GM19240 (cell line): ENCODE results near the gene CALM1.

Experiments used
- DNase-seq: peaks from one replicate; pipeline ENCODE4 v3.0.0; 2011; ENCODE audit warnings: low spot score; ENCODE audit not compliant: insufficient read length

The CALM1 gene

DNA sequence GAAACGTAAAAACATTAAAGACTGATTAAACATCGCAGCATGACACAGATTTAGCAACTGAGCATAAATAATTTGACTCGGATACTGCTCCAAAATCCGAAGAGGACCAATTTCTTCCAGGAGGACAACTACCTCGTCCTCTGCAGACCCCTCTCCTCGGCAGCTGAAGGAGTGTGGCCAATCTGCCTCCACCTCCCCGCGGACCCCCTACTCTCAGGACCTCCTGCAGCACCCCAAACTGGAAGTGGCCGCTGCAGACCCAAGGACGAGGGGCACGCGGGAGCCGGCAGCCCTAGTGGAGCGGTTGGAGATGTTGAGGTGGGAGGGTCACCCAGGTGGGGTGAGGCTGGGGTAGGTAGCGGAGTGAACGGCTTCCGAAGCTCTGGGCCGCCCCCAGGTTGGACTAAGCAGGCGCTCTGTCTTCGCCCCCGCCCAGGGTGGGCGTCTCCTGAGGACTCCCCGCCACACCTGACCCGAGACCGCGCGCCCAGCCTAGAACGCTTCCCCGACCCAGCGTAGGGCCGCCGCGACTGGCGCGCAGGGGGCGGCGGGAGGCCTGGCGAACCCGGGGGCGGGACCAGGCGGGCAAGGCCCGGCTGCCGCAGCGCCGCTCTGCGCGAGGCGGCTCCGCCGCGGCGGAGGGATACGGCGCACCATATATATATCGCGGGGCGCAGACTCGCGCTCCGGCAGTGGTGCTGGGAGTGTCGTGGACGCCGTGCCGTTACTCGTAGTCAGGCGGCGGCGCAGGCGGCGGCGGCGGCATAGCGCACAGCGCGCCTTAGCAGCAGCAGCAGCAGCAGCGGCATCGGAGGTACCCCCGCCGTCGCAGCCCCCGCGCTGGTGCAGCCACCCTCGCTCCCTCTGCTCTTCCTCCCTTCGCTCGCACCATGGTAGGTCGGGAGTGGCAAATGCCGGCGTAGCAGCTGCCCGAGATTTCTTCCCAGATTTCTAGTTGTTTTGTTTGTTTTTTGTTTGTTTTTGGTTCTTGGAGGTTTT lies at the start of gene CALM1:
Gene CALM1 (plus strand): TSS at position 689 of the 999 bp plus-strand sequence. CDS start 202 bp downstream, at position 891.
- DNase-seq = peak; percentile 58

DNA sequence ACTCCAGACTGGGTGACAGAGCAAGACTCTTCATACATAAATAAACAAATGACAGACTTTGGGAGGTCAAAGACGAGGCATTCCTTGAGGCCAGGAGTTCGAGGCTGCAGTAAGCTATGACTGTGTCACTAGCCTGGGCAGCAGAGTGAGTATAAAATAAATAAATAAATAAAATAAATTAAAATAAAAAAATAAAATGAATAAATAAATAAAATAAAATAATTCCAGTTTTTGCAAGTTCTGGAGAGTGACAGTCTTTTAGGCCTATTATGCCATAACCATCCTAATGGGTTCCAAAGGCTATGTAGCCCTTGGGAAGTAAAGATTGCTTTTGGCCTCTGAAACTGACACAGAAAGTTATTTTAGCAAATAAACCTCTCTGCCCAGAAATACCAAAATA lies 48.6 kb upstream of the CALM1 start:
- DNase-seq = no peak

DNA sequence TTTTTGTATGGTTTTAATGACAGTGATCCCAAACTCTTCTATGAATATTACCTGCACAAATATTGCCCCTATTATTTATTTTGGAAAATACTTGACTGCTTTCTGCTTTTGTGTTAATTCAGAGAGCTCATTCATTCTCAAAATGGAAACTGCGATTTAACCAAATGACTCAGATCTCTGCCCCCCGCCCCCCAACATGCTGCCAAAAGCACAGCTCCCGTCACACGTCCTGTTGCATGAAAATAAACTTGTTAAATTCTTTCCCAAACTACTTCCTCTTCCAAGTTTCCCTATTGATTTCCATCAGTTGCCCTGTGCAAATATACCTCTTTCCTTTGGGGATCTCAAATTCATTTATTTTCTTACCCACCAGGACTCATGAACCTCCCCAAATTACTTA lies 47.1 kb upstream of the CALM1 start:
- DNase-seq = no peak

DNA sequence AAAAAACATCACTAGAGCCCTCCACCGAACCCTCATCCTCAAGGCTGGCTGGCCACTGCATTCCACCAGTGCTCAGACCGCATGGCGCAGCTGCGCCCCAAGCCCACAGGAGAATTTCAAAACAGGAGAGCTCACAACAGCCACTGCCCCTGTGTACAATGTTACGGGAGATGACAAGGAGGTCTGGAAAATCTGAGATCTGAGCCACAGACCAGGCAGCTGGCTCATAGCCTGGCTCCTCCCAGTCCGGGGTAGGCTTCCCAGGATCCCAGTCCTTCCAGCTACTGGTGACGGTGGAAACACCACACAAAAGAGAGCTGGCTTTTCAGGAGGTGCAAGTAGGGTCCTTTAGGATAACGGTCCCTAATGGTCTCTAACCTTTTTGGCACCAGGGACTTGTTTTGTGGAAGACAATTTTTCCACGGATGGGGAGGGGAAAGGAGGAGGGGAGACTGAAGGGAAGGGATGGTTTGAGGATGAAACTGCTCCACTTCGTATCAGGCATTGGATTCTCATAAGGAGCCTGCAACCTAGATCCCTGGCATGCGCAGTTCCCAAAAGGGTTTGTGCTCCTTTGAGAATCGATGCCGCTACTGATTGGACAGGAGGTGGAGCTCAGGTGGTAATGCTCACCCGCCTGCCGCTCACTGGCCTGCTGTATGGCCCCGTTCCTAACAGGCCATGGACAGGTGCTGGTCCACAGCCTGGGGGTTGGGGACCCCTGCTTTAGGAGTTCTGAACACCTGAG lies 42.1 kb upstream of the CALM1 start:
- DNase-seq = no peak

DNA sequence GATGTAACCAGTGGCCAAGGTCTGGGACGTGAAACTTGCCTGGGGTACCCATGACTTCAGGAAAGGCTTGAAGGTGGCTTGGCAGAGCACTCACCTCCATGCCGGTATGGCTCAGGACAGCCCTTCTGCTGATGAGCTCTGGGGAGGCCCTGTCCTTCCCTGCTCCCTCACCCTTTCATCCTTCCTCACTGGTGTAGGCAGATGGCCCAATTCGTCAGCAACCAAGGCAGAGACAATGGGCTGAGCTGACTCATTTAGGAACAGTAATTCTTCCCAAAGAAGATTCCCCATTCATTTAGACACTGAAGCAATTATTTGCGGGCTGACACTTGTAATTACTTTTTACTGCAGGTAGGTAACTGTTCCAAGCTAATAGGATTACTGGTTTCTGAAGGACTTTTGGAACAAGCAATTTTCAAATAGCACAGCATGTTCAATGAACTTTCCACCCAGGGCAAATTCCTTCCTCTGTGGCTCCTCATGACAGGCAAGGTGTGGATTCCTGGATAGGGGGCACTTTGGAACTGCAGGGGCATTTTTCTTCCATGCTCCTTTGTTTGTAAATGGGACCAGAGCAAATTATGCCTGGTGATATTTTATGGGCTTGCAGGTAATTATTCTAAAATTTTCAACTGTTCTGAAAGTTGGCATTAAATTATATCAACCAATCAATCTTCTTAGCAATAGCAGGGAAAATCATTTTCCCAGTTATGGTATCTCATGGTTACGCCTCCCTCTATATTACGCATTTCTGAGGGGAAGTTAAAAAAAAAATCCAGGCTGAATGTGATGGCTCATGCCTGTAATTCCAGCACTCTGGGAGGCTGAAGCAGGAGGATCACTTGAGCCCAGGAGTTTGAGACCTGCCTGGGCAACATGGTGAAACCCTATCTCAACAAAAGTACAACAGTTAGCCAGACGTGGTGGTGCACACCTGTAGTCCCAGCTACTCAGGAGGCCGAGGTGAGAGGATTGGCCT lies 41.0 kb upstream of the CALM1 start:
- no peak for DNase-seq

DNA sequence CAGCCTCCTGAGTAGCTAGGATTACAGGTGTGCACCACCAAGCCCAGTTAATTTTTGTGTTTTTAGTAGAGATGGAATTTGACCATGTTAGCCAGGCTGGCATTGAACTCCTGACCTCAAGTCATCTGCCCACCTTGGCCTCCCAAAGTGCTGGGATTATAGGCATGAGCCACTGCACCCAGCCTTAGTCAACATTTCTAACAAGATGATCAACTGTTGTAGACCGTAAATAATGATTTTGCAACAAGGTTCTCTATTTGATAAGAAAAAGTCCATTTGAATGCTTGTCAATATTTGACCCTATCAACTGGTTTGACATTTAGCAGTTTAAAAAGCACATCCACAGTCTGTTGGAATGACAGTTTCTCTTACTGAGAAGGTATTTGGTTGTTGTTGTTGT lies 39.9 kb upstream of the CALM1 start:
- no peak for DNase-seq

DNA sequence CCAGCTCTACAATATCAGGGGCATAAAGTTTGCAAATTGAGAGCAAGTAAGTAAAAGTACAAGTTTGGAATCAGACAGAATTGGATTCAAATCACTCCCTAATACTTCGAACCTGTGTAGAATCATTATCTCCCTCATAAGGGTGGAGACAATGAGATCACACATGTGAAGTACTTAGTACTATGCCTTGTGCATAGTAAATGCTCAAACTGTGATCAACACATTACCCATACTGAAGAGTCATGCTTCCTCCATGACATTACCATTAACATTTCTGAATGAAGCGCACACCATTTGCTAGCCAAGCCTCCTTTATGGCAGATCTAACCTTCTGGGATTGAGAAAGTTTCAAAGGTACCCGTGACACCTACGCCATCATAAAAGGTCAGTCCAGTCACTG lies 38.5 kb upstream of the CALM1 start:
- DNase-seq = no peak

DNA sequence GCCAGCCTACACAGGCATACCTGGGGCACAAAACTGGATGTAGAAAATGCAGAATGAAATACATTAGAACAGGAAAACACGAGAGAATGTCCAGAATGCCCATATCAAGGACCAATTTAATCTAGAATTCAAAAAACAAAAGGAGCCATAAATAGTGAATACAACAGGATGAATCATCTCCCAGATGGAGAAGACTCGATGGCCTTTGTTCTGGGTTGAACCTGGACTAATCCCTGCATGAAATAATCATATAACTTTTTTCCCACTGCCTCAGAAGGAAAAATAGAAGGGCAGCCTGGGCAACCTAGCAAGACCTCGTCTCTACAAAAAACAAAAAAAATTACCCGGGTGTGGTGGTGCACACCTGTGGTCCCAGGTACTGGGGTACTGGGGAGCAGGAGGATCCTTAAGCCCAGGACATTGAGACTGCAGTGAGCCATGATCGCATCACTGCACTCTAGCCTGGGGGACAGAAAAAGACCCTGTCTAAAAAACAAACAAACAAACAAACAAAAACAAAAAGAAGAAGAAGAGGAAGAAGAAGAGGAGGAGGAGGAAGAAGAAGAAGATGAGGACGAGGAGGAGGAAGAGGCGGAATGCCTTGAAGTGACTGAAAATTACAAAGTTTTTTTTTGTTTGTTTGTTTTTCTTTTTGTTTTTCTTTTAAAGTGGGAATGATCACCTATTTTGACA lies 34.8 kb upstream of the CALM1 start:
- DNase-seq = no peak

DNA sequence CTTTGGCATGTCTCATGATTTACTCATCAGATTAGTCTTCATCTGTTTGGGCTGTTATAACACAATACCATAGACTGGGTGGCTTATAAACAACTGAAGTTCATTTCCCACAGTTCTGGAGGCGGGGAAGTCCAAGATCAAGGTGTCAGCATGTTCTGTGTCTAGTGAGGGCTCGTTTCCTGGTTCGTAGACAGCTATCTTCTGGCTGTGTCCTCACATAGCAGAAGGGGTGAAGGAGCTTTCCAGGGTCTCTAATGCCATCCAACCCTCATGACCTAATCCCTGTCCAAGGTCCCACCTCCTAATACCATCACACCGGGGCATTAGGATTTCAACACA lies 34.3 kb upstream of the CALM1 start:
- DNase-seq = no peak

DNA sequence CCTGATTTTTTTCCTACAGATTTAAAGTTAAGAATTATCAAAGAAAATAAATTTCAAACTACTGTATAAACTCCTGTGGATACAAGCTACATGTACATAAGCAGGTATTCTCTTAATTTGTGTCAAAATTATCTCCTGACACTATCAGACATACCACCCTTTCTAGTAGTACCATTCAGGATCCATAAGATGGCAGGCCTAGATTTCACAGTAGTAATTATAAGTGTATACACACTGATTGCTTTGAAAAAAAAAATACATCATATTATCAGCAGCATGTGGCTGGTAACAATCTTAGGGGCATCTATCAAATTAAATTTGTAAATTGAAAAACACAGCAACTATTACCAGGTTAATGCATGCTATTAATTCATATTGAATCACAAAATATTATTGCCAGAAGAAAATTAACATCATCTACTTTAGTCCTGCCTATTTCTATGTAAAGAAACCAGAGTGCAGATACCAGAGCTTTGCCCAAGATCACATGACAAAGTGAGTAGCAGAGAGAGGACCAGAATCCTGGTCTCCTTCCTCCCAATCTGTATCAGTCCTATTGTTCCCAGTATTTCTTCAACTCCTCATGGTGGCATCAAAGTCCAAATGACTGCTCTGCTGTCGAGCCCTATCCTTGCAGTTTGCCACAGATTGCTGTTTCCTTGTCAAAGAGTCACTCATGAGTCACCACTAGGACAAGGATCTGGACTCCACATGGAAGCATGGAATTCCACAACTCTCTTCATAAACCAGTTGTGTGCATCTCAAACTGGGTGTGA lies 27.7 kb upstream of the CALM1 start:
- no peak for DNase-seq

DNA sequence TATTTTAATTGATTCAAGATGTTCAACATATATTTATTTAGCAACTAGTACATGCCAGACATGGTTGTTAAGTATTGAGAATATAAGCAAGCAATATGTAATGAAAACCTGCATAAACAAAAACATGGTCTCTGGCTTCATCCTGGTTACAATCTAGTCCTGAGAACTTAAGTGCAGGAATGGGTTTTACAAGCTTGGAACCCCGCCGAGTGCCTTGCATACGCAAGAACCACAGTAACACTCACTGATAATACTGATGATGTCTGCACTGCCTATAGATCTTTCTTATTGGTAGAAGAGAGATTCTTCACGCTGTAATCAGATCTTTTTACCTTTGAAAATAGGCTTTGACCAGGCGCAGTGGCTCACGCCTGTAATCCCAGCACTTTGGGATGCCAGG lies 22.9 kb upstream of the CALM1 start:
- DNase-seq = no peak

DNA sequence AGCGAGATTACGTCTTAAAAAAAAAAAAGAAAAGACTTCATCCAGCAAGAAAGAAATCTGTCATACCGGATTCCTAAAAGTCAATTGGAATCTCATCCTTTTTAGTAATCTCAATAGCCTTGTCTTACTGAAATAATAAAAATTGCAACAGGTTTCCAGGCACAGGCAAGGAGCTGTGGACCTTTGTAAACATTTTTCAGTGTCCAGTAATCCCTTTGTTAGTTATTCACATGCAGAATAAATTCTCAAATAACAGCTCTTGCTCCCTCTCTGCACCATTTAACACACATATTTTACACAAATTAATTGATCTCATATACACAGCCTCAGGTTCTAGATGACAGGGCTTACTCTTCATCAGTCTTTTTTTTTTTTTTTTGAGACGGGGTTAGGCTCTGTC lies 22.0 kb upstream of the CALM1 start:
- DNase-seq = no peak

DNA sequence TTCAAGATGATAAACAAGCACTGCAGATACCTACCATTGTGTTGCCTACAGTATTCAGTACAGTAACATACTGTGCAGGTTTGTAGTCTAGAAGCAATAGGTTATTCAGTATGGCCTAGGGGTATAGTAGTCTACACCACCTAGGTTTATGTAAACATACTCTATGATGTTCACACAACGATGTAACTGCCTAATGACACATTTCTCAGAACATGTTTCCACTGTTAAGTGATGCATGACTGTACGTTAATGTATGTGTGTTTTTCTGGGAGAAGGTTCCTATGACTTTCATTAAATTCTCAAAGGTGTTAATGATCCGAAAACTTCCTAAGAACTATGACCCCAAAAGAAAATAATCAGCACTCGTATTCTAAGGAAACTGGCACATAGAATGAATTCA lies 20.9 kb upstream of the CALM1 start:
- DNase-seq = no peak

DNA sequence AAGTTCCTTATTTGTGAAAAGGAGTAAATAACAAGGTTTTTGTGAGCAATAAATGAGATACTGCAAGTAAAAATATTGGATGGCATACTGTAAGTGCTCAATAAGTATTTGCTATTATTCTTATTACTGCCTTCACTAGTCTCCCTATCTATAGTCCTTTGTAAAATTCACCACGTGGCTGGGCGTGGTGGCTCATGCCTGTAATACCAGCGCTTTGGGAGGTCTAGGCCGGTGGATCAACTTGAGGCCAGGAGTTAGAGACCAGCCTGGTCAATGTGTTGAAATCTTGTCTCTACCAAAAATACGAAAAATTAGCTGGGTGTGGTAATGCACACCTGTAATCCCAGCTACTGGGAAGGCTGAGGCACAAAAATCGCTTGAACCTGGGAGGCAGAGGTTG lies 18.6 kb upstream of the CALM1 start:
- DNase-seq = no peak

DNA sequence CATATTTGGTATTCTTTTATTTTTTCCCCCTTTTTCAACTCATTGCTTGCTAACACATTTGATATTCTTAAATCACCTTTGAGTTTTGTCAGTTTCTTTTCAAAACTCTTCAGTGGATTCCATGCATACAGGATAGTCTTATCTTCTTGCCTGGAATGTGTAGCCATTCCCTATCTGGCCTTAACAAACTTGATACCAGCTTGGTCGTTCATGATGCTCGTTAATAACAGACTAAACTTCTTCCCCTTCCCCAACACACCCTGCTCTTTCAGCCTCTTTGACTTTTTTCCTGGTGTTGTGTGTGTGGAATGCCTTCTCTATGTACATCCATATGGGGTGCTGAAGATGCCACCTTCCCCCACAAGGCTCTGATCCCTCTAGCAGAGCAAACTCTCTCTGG lies 17.7 kb upstream of the CALM1 start:
- DNase-seq = no peak

DNA sequence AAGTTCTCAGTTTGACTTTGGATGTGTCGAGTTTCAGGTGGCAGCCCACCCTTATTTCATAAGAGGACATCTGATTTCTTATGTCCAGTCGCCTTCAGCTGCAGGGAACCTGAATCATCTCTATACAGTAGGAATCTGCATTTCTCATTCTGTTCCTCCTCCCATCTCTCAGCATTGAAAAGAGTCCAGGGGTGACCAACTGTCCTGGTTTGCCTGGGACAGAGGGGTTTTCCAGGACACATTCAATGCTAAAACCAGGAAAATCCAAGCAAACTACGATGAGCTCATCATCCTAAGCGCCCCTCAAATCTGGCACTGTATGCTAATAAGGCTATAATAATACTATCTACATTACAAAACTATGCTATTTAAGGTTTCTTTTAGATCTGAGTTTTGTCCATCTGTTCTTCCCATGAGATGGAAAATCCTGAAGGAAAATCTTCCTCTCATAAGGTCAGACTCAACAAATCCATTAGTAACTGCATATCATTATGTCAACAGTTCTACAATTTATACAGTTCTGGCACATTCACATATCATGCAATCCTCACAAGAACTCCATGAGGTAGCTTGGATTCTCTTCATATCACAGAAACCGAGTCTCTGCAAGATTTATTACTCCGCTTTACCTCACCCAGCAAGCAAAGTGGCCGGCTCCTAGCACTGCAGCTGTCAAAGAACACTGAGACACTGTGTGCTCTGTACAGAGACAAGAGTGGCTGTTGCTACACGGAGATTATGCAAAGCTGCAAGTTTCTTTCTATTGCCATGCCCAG lies 15.6 kb upstream of the CALM1 start:
- no peak for DNase-seq

DNA sequence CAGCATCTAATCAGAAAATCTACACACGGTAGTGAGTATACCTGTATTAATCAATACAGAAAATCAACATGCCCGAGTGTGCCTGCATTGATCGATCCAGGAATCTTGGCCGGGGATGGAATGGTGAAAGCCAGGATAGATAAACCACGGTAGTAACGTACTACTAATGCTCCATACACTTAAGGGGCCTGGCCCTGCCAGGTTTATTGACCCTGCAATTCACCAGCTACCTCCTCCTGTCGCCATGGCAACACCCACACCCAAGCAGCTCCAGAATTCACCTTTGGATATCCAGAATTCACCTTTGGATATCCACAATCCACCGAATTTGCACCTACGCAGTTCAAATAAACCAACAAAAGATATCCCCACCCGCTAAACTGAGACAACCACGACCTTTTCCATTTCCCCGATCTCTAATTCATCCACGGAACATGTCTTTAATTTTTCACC lies 14.8 kb upstream of the CALM1 start:
- DNase-seq = no peak

DNA sequence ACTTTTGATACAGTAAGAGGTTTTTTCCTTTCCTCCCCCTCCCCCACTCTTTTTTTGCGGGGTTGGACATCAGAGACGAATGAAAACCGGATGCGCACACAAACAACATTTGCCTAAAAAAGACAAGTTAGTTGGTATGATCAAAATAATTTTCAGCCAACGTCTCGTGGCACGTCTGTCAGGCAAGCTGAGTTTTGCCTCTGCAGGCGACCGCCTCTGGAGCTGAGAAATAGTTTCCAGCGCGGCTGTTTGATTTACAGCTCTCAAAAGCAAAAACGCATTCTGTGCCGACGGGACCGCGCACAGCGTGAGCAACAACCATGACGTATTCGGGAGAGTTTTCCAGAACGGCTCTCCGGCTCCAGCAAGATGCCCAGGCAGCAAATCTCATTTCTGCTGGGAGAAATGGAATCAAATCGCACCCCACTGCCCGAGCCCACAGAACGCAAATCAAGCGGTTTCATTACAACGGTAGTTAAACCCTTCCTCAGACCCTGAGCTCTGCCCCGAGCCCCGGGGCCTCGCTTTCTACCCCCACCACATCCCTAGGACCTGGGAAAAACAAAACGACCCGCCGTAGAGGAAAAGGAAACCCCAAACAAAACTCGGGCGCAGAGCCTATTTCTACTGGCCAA lies 14.2 kb upstream of the CALM1 start:
- DNase-seq = no peak
